Trophoblast cell (in vitro differentiated cells and primary cell): Measurements from ENCODE around the gene CSTA.

Source experiments
- DNase-seq, 2 donors: peaks; one replicate each; pipeline ENCODE4 v3.0.0-alpha.2; 2016
- H2AFZ ChIP-seq: 2 replicates; pipeline ENCODE4 v1.6.1; 2013; ENCODE audit warnings: low read length, moderate library complexity, mild to moderate bottlenecking; ENCODE audit not compliant: insufficient read depth, poor library complexity
- H2AK5ac ChIP-seq: 2 replicates; pipeline ENCODE4 v1.6.1; 2013; ENCODE audit warnings: mild to moderate bottlenecking, low read length
- H2BK120ac ChIP-seq: 2 replicates; pipeline ENCODE4 v1.6.1; 2013; ENCODE audit warnings: low read length, mild to moderate bottlenecking, moderate library complexity; ENCODE audit not compliant: insufficient read depth, poor library complexity
- H2BK12ac ChIP-seq: 2 replicates; pipeline ENCODE4 v1.6.1; 2013; ENCODE audit warnings: mild to moderate bottlenecking, low read length, moderate library complexity
- H2BK5ac ChIP-seq: 2 replicates; pipeline ENCODE4 v1.6.1; 2013; ENCODE audit warnings: low read length, low read depth, moderate library complexity, mild to moderate bottlenecking; ENCODE audit not compliant: poor library complexity
- H3K14ac ChIP-seq: 2 replicates; pipeline ENCODE4 v1.6.1; 2013; ENCODE audit warnings: mild to moderate bottlenecking, low read length
- H3K18ac ChIP-seq: 2 replicates; pipeline ENCODE4 v1.6.1; 2013; ENCODE audit warnings: mild to moderate bottlenecking, low read length
- H3K23ac ChIP-seq: 2 replicates; pipeline ENCODE4 v1.6.1; 2013; ENCODE audit warnings: low read length
- H3K27ac ChIP-seq: 2 replicates; pipeline ENCODE4 v1.5.1; 2013; ENCODE audit warnings: low read depth, mild to moderate bottlenecking, inconsistent platforms, low read length, moderate library complexity
- H3K27me3 ChIP-seq: 2 replicates; pipeline ENCODE4 v1.6.1; 2013; ENCODE audit warnings: inconsistent platforms, mild to moderate bottlenecking, low read length, moderate library complexity; ENCODE audit not compliant: insufficient read depth
- H3K36me3 ChIP-seq, 2 experiments: 1 replicate in 1 of 2; 2 replicates in 1 of 2; pipeline ENCODE4 v1.6.1; 2013; ENCODE audit warnings: low read length in 2 of 2, mild to moderate bottlenecking in 2 of 2, moderate library complexity in 1 of 2; ENCODE audit not compliant: insufficient read depth in 2 of 2, control insufficient read depth in 1 of 2
- H3K4ac ChIP-seq: 2 replicates; pipeline ENCODE4 v1.6.1; 2013; ENCODE audit warnings: low read depth, mild to moderate bottlenecking, low read length, moderate library complexity
- H3K4me1 ChIP-seq, 2 experiments: 1 replicate in 1 of 2; 2 replicates in 1 of 2; pipeline ENCODE4 v1.6.1; 2013; ENCODE audit warnings: low read length in 2 of 2, mild to moderate bottlenecking in 2 of 2, moderate library complexity in 1 of 2; ENCODE audit not compliant: insufficient read depth in 2 of 2, control insufficient read depth in 1 of 2
- H3K4me2 ChIP-seq: 2 replicates; pipeline ENCODE4 v1.6.1; 2013; ENCODE audit warnings: inconsistent platforms, mild to moderate bottlenecking, low read length, moderate library complexity
- H3K4me3 ChIP-seq: 2 replicates; pipeline ENCODE4 v1.5.1; 2013; ENCODE audit warnings: mild to moderate bottlenecking, low read depth, low read length, inconsistent platforms
- H3K79me1 ChIP-seq: one replicate; pipeline ENCODE4 v1.6.1; 2013; ENCODE audit warnings: low read length
- H3K79me2 ChIP-seq: 2 replicates; pipeline ENCODE4 v1.6.1; 2013; ENCODE audit warnings: low read length, mild to moderate bottlenecking; ENCODE audit not compliant: control insufficient read depth, insufficient read depth, poor library complexity
- H3K9ac ChIP-seq: 2 replicates; pipeline ENCODE4 v1.6.1; 2013; ENCODE audit warnings: mild to moderate bottlenecking, low read length
- H3K9me3 ChIP-seq: 2 replicates; pipeline ENCODE4 v1.6.1; 2013; ENCODE audit warnings: low read depth, mild to moderate bottlenecking, control low read depth, inconsistent platforms, low read length; ENCODE audit not compliant: insufficient read depth
- H4K12ac ChIP-seq: 2 replicates; pipeline ENCODE4 v1.6.1; 2013; ENCODE audit warnings: low read depth, mild to moderate bottlenecking, low read length, moderate library complexity
- H4K8ac ChIP-seq: 2 replicates; pipeline ENCODE4 v1.6.1; 2013; ENCODE audit warnings: low read depth, mild to moderate bottlenecking, low read length, moderate library complexity
- H4K91ac ChIP-seq: one replicate; pipeline ENCODE4 v1.6.1; 2013; ENCODE audit warnings: low read depth, mild to moderate bottlenecking, low read length, moderate library complexity
- WGBS: extraction: QIAGEN DNeasy Blood & Tissue Kit; methylation state at CpG from one replicate; pipeline ENCODE4 v1.1.7; 2013; ENCODE audit warnings: missing lambda C conversion rate; ENCODE audit not compliant: insufficient read length, insufficient coverage; ENCODE audit errors: extremely low coverage; 5-methylcytosine and 5-hydroxymethylcytosine counted together

CSTA gene

GRCh38 chr3:122307094-122307687, 17.9 kb upstream of the CSTA start:
- Histone ChIP-seq H3K27ac (no peak overlapping the region), H3K36me3 (no peaks in the 10 kb centered on the region), H2BK5ac (no peak overlapping the region), H4K91ac (no peak overlapping the region), H3K4me3 (no peak overlapping the region), H3K27me3 (no peaks in the 10 kb centered on the region), H4K12ac (no peak overlapping the region), H3K4me2 (no peak overlapping the region), H3K4me1 (peaks cover 0 to 2% of the 10 kb centered on the region in 2 experiments), H3K14ac (no peak overlapping the region), H3K79me1 (no peaks in the 10 kb centered on the region), H3K9me3 (no peaks in the 10 kb centered on the region), H3K9ac (no peak overlapping the region), H2AFZ (no peak overlapping the region), H2BK12ac (no peak overlapping the region), H3K23ac (no peak overlapping the region), H2BK120ac (no peak overlapping the region), H2AK5ac (no peak overlapping the region), H3K79me2 (no peaks in the 10 kb centered on the region), H3K18ac (no peak overlapping the region), H4K8ac (no peak overlapping the region), H3K4ac (no peak overlapping the region)
- DNase-seq = peak in 1 of 2 donors; percentile 59
- no CpG with 5 or more reads among the region's 4 CpGs for WGBS

- Histone ChIP-seq H3K18ac (no peak overlapping the region), H4K12ac (no peak overlapping the region), H2BK12ac (no peak overlapping the region), H2AK5ac (no peak overlapping the region), H3K9me3 (no peaks in the 10 kb centered on the region), H3K36me3 (no peaks in the 10 kb centered on the region), H3K9ac (no peak overlapping the region), H3K27me3 (no peaks in the 10 kb centered on the region), H3K4me2 (no peak overlapping the region), H2BK5ac (no peak overlapping the region), H3K4me3 (no peak overlapping the region), H3K79me1 (no peaks in the 10 kb centered on the region), H2BK120ac (no peak overlapping the region), H4K8ac (no peak overlapping the region), H4K91ac (no peak overlapping the region), H3K4me1 (peaks cover 0 to 2% of the 10 kb centered on the region in 2 experiments), H3K27ac (no peak overlapping the region), H3K4ac (no peak overlapping the region), H3K79me2 (no peaks in the 10 kb centered on the region), H3K23ac (no peak overlapping the region), H2AFZ (no peak overlapping the region), H3K14ac (no peak overlapping the region)
- no peak for DNase-seq
Observed at GRCh38 chr3:122307976-122308375, 17.1 kb upstream of the CSTA start.

- DNase-seq = no peak
- Histone ChIP-seq H2AK5ac (no peak overlapping the region), H3K4me2 (no peak overlapping the region), H3K9ac (no peak overlapping the region), H2BK5ac (no peak overlapping the region), H3K79me2 (no peaks in the 10 kb centered on the region), H2BK120ac (no peak overlapping the region), H4K12ac (no peak overlapping the region), H4K91ac (no peak overlapping the region), H2AFZ (no peak overlapping the region), H3K36me3 (no peaks in the 10 kb centered on the region), H3K4ac (no peak overlapping the region), H3K4me1 (peaks cover 0 to 2% of the 10 kb centered on the region in 2 experiments), H3K27me3 (no peaks in the 10 kb centered on the region), H3K79me1 (no peaks in the 10 kb centered on the region), H4K8ac (no peak overlapping the region), H3K9me3 (no peaks in the 10 kb centered on the region), H3K18ac (no peak overlapping the region), H3K23ac (no peak overlapping the region), H3K14ac (no peak overlapping the region), H3K27ac (no peak overlapping the region), H2BK12ac (no peak overlapping the region), H3K4me3 (no peak overlapping the region)
- no CpG with 5 or more reads among the region's 1 CpG for WGBS
Observed at GRCh38 chr3:122310361-122310760, 14.7 kb upstream of the CSTA start.

GRCh38 chr3:122312826-122313225, 12.2 kb upstream of the CSTA start:
- Histone ChIP-seq H3K4me1 (peaks cover 0 to 2% of the 10 kb centered on the region in 2 experiments), H3K4me2 (no peak overlapping the region), H4K12ac (no peak overlapping the region), H2AK5ac (no peak overlapping the region), H3K18ac (no peak overlapping the region), H3K23ac (no peak overlapping the region), H2BK120ac (no peak overlapping the region), H3K79me2 (no peaks in the 10 kb centered on the region), H3K27ac (no peak overlapping the region), H2AFZ (no peak overlapping the region), H2BK12ac (no peak overlapping the region), H3K36me3 (no peaks in the 10 kb centered on the region), H4K91ac (no peak overlapping the region), H3K9me3 (no peaks in the 10 kb centered on the region), H3K9ac (no peak overlapping the region), H3K27me3 (no peaks in the 10 kb centered on the region), H2BK5ac (no peak overlapping the region), H3K4me3 (no peak overlapping the region), H3K79me1 (no peaks in the 10 kb centered on the region), H4K8ac (no peak overlapping the region), H3K4ac (no peak overlapping the region), H3K14ac (no peak overlapping the region)
- peak; percentile 25 to 79 for DNase-seq
